ENCODE data around the gene RAB2B.

Gene RAB2B

DNA sequence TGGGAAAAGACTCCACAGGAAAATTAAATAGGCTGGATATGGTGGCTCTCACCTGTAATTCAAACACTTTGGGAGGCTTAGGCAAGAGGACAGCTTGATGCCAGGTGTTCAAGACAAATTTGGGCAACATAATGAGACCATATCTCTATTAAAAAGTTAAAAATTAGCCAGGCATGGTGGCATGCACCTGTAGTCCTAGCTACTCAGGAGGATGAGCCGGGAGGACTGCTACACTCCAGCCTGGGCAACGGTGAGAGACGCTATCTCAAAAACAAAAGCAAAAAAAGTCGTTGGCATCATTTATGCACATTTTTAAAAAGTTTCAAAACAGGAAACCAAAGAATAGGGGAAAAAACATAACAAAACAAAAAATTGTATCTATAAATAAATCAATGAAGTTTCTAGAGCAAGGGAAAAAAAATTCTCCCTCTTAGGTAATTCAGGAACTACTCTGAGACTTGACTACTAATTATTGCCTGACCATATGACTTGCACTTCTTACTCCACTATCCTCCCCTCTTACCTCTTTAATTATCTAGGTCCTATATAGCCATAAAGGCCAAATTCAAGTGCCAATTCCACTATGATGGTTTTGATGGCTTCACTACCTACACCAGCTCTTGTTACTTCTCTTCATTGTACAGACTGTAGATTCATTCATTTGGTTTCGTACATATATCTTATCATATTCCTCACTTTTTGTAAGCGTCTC, 32.8 kb upstream of the RAB2B start:
- Histone ChIP-seq H3K27ac (no peak overlapping the region), H3K4me3 (ENCODE audit: low read depth, low read length) (peak overlapping the region; percentile 97), H3K36me3 (replicated peaks) (peaks cover 4% of the 10 kb centered on the region), H3K27me3 (replicated peaks) (no peaks in the 10 kb centered on the region)
- no peak for DNase-seq
- in situ Hi-C loops (cut with HindIII; ENCODE audit: low pct_ligation_motif_present, low sequenced_read_pairs): no loop called here
- TF ChIP-seq, protein P1, sequence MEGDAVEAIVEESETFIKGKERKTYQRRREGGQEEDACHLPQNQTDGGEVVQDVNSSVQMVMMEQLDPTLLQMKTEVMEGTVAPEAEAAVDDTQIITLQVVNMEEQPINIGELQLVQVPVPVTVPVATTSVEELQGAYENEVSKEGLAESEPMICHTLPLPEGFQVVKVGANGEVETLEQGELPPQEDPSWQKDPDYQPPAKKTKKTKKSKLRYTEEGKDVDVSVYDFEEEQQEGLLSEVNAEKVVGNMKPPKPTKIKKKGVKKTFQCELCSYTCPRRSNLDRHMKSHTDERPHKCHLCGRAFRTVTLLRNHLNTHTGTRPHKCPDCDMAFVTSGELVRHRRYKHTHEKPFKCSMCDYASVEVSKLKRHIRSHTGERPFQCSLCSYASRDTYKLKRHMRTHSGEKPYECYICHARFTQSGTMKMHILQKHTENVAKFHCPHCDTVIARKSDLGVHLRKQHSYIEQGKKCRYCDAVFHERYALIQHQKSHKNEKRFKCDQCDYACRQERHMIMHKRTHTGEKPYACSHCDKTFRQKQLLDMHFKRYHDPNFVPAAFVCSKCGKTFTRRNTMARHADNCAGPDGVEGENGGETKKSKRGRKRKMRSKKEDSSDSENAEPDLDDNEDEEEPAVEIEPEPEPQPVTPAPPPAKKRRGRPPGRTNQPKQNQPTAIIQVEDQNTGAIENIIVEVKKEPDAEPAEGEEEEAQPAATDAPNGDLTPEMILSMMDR (IDR thresholded peaks at IDR 0.05; ENCODE audit: low read depth, low read length, missing control alignments): no peak

DNA sequence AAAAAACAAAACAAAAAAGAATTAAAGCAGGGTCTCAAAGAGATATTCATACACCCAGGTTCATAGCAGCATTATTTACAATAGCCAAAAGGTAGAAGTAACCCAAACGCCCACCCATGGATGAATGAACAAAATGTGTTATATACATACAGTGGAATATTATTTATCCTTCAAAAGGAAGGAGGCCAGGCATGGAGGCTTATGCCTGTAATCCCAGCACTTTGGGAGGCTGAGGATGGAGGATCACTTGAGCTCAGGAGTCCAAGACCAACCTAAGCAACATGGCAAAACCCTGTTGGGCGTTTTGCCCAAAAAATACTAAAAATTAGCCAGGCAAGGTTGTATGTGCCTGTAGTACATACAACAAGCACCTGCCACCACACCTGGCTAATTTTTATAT, 29.8 kb upstream of the RAB2B start:
- H3K36me3 ChIP-seq (replicated peaks): peaks cover 19% of the 10 kb centered on the region
- no peak for DNase-seq
- in situ Hi-C loops (cut with HindIII; ENCODE audit: low pct_ligation_motif_present, low sequenced_read_pairs): no loop called here
- H3K27ac ChIP-seq: no peak overlapping the region
- H3K4me3 ChIP-seq (ENCODE audit: low read depth, low read length): no peak overlapping the region
- H3K27me3 ChIP-seq (replicated peaks): no peaks in the 10 kb centered on the region
- TF ChIP-seq, protein P1 (IDR thresholded peaks at IDR 0.05; ENCODE audit: low read depth, low read length, missing control alignments): no peak

DNA sequence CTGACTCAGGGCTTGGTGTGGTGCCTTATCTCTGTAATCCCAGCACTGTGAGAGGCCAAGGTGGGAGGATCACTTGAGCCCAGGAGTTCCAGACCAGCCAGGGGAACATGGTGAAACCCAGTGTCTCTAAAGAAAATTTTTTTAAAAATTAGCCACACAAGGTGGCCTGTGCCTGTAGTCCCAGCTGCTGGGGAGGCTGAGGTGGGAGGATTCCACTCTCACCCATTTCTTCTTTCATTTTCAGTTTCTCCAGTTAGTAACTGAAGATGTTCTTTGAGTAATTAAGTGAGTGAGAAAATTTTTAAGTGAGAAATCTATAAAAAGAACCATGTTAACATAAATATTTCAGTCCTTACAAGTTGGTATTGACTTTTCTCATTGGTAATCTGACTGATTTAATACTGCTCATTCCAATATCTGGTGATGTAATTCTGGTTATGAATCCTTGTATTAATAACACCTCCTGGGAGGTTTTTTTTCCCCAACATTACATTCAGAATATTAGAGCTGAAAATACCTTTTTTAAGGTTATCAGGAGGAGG, 28.3 kb upstream of the RAB2B start:
- H3K4me3 ChIP-seq (ENCODE audit: low read depth, low read length): no peak overlapping the region
- peaks cover 32% of the 10 kb centered on the region for H3K36me3 ChIP-seq (replicated peaks)
- TF ChIP-seq, protein P1 (IDR thresholded peaks at IDR 0.05; ENCODE audit: low read depth, low read length, missing control alignments): no peak
- H3K27me3 ChIP-seq (replicated peaks): no peaks in the 10 kb centered on the region
- in situ Hi-C loops (cut with HindIII; ENCODE audit: low pct_ligation_motif_present, low sequenced_read_pairs): no loop called here
- no peak for DNase-seq
- no peak overlapping the region for H3K27ac ChIP-seq

DNA sequence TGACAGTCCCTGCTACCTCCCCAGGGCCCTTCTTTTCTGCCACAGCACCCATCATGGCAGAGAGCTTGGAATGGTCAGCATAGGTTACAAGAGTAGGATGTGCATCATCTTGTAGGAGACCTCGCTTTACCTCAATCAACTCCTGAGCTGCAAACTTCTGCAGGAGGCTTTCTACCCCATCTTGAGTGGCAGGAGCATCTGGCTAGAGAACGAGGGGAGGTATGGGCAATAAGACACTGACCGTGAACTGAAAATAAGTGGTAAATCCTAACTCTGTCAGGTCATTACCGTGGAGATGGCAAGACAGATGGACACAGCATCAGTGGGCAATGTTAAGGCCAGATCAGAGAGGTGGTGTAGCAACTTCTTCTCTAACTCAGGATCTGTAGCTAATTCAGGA, 26.6 kb upstream of the RAB2B start:
- peaks cover 40% of the 10 kb centered on the region for H3K36me3 ChIP-seq (replicated peaks)
- H3K27me3 ChIP-seq (replicated peaks): no peaks in the 10 kb centered on the region
- H3K27ac ChIP-seq: no peak overlapping the region
- H3K4me3 ChIP-seq (ENCODE audit: low read depth, low read length): no peak overlapping the region
- no peak for DNase-seq
- in situ Hi-C loops (cut with HindIII; ENCODE audit: low pct_ligation_motif_present, low sequenced_read_pairs): no loop called here
- TF ChIP-seq, protein P1 (IDR thresholded peaks at IDR 0.05; ENCODE audit: low read depth, low read length, missing control alignments): no peak

DNA sequence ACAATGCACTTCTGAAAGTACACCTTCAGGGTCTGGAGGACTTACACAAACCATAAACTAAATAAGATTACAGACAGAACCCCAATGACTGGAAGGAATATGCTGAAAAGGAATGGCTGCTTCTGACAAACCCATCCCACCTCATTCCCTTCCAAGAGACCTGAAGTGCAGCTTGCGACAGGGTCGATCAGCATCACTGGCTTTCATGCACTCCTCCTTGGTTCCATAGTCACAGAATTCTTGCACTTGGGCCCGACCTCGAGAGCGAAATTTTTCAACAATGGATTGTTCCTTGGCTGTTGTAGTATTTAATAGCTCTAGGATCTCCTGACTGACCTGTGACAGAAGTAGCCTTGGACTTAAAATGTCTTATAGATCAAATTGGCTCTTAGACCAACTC, 24.8 kb upstream of the RAB2B start:
- H3K36me3 ChIP-seq (replicated peaks): peaks cover 45% of the 10 kb centered on the region

More for the DNA sequence above, 24.8 kb upstream of the RAB2B start:
- DNase-seq: no peak
- Histone ChIP-seq H3K27me3 (replicated peaks) (no peaks in the 10 kb centered on the region), H3K4me3 (ENCODE audit: low read depth, low read length) (no peak overlapping the region), H3K27ac (no peak overlapping the region)
- in situ Hi-C loops (cut with HindIII; ENCODE audit: low pct_ligation_motif_present, low sequenced_read_pairs): no loop called here
- TF ChIP-seq, protein P1 (IDR thresholded peaks at IDR 0.05; ENCODE audit: low read depth, low read length, missing control alignments): no peak
